ENCODE data around the gene LYPD1.

Gene LYPD1

DNA sequence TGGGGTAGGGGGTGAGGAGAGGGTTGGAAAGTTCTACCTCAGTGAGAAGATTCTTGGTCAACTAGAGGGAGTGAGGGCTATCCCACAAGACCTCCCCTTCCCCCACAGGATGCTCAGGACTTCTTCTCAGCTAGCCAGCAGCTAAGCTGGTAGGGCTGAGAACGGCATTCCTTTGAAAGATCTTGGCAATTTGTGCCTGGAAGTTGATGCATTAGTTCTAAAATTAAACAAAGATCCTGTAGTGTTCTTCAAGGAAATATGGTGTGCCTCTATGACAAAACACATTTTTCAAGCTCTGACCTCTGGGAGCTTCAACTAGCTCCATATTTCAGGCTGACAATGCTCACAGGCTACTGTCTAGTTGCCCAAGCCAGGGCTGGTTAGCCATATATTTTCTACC lies 2.3 kb downstream of the LYPD1 start (continued):
- TF ChIP-seq, protein P1, sequence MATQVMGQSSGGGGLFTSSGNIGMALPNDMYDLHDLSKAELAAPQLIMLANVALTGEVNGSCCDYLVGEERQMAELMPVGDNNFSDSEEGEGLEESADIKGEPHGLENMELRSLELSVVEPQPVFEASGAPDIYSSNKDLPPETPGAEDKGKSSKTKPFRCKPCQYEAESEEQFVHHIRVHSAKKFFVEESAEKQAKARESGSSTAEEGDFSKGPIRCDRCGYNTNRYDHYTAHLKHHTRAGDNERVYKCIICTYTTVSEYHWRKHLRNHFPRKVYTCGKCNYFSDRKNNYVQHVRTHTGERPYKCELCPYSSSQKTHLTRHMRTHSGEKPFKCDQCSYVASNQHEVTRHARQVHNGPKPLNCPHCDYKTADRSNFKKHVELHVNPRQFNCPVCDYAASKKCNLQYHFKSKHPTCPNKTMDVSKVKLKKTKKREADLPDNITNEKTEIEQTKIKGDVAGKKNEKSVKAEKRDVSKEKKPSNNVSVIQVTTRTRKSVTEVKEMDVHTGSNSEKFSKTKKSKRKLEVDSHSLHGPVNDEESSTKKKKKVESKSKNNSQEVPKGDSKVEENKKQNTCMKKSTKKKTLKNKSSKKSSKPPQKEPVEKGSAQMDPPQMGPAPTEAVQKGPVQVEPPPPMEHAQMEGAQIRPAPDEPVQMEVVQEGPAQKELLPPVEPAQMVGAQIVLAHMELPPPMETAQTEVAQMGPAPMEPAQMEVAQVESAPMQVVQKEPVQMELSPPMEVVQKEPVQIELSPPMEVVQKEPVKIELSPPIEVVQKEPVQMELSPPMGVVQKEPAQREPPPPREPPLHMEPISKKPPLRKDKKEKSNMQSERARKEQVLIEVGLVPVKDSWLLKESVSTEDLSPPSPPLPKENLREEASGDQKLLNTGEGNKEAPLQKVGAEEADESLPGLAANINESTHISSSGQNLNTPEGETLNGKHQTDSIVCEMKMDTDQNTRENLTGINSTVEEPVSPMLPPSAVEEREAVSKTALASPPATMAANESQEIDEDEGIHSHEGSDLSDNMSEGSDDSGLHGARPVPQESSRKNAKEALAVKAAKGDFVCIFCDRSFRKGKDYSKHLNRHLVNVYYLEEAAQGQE (tag by site-specific recombination; IDR thresholded peaks at IDR 0.05), result no peak
- TF ChIP-seq, protein P2, sequence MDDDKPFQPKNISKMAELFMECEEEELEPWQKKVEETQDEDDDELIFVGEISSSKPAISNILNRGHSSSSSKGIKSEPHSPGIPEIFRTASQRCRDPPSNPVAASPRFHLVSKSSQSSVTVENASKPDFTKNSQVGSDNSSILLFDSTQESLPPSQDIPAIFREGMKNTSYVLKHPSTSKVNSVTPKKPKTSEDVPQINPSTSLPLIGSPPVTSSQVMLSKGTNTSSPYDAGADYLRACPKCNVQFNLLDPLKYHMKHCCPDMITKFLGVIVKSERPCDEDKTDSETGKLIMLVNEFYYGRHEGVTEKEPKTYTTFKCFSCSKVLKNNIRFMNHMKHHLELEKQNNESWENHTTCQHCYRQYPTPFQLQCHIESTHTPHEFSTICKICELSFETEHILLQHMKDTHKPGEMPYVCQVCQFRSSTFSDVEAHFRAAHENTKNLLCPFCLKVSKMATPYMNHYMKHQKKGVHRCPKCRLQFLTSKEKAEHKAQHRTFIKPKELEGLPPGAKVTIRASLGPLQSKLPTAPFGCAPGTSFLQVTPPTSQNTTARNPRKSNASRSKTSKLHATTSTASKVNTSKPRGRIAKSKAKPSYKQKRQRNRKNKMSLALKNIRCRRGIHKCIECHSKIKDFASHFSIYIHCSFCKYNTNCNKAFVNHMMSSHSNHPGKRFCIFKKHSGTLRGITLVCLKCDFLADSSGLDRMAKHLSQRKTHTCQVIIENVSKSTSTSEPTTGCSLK (tag by site-specific recombination; IDR thresholded peaks at IDR 0.05), result no peak
- TF ChIP-seq ZNF677 (tag by site-specific recombination; IDR thresholded peaks at IDR 0.05) (no peak), SP2 (tag by site-specific recombination; IDR thresholded peaks at IDR 0.05) (no peak), ZNF169 (tag by site-specific recombination; IDR thresholded peaks at IDR 0.05) (no peak), ZBTB1 (tag by site-specific recombination; IDR thresholded peaks at IDR 0.05) (no peak)

DNA sequence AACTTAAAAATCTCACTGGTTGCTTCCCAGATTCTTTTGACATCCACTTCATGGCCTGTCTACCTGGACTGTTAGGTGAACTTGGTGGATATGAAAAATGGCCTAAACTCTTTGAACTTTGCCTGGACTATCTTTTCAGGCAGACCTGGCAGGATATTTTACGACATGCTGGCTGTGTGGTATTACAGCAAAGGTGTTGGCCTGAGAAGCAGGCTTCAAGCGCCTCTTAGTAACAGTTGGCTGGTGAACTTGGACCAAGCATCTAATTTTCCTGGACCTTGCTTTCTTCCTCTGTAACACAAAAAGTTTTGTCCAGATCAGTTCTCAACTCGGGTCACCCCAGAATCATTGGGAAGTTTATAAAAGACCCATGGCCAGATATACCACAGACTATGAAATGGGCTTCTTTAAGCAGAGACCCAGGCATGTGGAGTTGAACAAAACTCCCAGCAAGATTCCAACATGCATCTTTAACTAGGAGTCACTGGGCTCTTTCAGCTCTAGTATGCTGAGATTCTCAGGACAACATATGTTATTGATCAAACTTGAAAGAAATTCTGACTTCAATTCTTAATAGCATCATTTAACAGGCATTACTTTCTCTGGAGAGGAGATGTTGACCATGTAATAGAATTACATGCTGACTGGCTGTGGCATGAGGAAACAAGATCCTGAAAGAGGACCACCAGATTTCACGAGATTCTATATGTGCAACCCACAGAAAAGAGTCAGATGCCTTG lies 4.4 kb downstream of the LYPD1 start:
- Histone ChIP-seq H3K4me3 (ENCODE audit: low read depth, low read length) (no peak overlapping the region), H3K36me3 (ENCODE audit: control insufficient read depth in 2 of 2, insufficient read depth in 1 of 2, low read length in 2 of 2) (peaks cover 0 to 24% of the 10 kb centered on the region in 2 experiments; a peak in 1 of 3 replicates), H3K9me3 (ENCODE audit: control insufficient read depth, insufficient read depth, low read depth, low read length) (no peaks in the 10 kb centered on the region), H3K27ac (ENCODE audit: extremely low read depth, low read depth, low read length) (no peak overlapping the region), H3K4me1 (ENCODE audit: control insufficient read depth, insufficient read depth, low read length) (peaks cover 4% of the 10 kb centered on the region; the same call in 1 of the 2 replicates)
- CTCF ChIA-PET, result interaction anchor here (0.6 to 0.9 kb wide), 3 partner anchors 14 to 116 kb away, joined by 3 to 4 read pairs (median 4); no protein-coding TSS in a partner anchor
- POLR2A ChIA-PET, result no interaction called here
- TF ChIP-seq, protein P1 (tag by site-specific recombination; IDR thresholded peaks at IDR 0.05), result no peak
- TF ChIP-seq TCF7L2 (IDR thresholded peaks at IDR 0.05; ENCODE audit: borderline replicate concordance, low read depth, low read length) (no peak), ZNF596 (tag by site-specific recombination; IDR thresholded peaks at IDR 0.05) (no peak), ZNF2 (tag by site-specific recombination; IDR thresholded peaks at IDR 0.05) (no peak), ZNF404 (tag by site-specific recombination; IDR thresholded peaks at IDR 0.05) (no peak), ZNF549 (tag by site-specific recombination; IDR thresholded peaks at IDR 0.05) (no peak), ZNF510 (tag by site-specific recombination; IDR thresholded peaks at IDR 0.05; ENCODE audit: insufficient replicate concordance) (no peak), ZNF843 (tag by site-specific recombination; IDR thresholded peaks at IDR 0.05) (no peak), KLF16 (tag by site-specific recombination; IDR thresholded peaks at IDR 0.05) (no peak)
- TF ChIP-seq, protein P3, sequence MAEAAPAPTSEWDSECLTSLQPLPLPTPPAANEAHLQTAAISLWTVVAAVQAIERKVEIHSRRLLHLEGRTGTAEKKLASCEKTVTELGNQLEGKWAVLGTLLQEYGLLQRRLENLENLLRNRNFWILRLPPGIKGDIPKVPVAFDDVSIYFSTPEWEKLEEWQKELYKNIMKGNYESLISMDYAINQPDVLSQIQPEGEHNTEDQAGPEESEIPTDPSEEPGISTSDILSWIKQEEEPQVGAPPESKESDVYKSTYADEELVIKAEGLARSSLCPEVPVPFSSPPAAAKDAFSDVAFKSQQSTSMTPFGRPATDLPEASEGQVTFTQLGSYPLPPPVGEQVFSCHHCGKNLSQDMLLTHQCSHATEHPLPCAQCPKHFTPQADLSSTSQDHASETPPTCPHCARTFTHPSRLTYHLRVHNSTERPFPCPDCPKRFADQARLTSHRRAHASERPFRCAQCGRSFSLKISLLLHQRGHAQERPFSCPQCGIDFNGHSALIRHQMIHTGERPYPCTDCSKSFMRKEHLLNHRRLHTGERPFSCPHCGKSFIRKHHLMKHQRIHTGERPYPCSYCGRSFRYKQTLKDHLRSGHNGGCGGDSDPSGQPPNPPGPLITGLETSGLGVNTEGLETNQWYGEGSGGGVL (tag by site-specific recombination; IDR thresholded peaks at IDR 0.05), result no peak
- TF ChIP-seq, protein P4, sequence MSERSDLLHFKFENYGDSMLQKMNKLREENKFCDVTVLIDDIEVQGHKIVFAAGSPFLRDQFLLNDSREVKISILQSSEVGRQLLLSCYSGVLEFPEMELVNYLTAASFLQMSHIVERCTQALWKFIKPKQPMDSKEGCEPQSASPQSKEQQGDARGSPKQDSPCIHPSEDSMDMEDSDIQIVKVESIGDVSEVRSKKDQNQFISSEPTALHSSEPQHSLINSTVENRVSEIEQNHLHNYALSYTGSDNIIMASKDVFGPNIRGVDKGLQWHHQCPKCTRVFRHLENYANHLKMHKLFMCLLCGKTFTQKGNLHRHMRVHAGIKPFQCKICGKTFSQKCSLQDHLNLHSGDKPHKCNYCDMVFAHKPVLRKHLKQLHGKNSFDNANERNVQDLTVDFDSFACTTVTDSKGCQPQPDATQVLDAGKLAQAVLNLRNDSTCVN (tag by site-specific recombination; optimal IDR thresholded peaks at IDR 0.05), result no peak
- TF ChIP-seq, protein P5, sequence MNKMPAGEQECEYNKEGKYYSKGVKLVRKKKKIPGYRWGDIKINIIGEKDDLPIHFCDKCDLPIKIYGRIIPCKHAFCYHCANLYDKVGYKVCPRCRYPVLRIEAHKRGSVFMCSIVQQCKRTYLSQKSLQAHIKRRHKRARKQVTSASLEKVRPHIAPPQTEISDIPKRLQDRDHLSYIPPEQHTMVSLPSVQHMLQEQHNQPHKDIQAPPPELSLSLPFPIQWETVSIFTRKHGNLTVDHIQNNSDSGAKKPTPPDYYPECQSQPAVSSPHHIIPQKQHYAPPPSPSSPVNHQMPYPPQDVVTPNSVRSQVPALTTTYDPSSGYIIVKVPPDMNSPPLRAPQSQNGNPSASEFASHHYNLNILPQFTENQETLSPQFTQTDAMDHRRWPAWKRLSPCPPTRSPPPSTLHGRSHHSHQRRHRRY (tag by site-specific recombination; IDR thresholded peaks at IDR 0.05), result no peak
- TF ChIP-seq, protein P6, sequence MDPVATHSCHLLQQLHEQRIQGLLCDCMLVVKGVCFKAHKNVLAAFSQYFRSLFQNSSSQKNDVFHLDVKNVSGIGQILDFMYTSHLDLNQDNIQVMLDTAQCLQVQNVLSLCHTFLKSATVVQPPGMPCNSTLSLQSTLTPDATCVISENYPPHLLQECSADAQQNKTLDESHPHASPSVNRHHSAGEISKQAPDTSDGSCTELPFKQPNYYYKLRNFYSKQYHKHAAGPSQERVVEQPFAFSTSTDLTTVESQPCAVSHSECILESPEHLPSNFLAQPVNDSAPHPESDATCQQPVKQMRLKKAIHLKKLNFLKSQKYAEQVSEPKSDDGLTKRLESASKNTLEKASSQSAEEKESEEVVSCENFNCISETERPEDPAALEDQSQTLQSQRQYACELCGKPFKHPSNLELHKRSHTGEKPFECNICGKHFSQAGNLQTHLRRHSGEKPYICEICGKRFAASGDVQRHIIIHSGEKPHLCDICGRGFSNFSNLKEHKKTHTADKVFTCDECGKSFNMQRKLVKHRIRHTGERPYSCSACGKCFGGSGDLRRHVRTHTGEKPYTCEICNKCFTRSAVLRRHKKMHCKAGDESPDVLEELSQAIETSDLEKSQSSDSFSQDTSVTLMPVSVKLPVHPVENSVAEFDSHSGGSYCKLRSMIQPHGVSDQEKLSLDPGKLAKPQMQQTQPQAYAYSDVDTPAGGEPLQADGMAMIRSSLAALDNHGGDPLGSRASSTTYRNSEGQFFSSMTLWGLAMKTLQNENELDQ (tag by site-specific recombination; IDR thresholded peaks at IDR 0.05; ENCODE audit: low read depth), result no peak
